GM18505 (cell line): Measurements from ENCODE around the gene ACBD6.
"Not testable (repeated sequence)": the region's sequence is repeated elsewhere in the genome, so short reads cannot be mapped to it uniquely, and the experiment has no call there.

Experiments
- ATAC-seq: cut with Tn5 transposase; IDR thresholded peaks from one replicate; pipeline ENCODE4 v1.9.1; 2021; ENCODE audit not compliant: unreplicated experiment
- POLR2A ChIP-seq: IDR thresholded peaks from 4 replicates; pipeline ENCODE4 v1.6.1; 2011; ENCODE audit warnings: borderline replicate concordance; ENCODE audit not compliant: insufficient read depth, insufficient read length; ENCODE audit errors: extremely low read depth

The ACBD6 gene

DNA sequence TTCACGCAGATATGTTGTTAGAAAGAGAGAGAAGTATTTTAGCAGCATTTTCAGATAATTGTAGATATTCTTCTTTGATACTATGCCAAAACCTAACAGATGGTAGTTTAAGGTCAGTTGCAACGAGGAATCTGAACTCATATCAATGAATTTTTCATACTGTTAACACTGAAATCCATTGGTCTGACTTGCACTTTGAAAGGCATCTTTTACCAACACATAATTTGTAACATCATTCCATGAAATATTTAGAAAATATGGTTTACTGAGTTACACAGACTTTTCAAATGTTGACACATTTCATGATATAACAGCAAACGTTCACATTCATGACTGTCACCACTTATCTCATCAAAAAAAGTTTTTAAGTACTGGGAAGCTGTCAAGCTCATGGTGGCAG lies 4.6 kb downstream of the ACBD6 start:
- no peak for TF ChIP-seq POLR2A
- no peak for ATAC-seq

DNA sequence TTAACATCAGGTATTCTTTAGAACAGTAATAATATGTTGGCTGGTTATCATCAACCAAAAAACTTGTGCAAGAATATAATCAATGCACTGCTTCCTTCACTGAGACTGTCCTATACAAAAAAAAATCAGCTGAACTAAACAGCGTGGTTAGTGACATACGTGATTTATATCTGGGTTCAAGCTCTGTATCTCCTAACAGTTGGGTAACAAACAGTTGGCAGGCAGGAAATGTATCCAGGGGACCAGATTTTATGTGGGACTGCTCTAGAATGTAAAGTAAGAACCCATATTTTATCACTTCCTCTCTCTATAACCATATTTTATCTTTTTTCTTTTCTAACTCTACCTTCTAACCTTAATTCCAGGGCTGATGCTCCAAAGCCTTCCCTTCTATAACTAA lies 8.0 kb downstream of the ACBD6 start:
- TF ChIP-seq POLR2A: no peak
- ATAC-seq: no peak

DNA sequence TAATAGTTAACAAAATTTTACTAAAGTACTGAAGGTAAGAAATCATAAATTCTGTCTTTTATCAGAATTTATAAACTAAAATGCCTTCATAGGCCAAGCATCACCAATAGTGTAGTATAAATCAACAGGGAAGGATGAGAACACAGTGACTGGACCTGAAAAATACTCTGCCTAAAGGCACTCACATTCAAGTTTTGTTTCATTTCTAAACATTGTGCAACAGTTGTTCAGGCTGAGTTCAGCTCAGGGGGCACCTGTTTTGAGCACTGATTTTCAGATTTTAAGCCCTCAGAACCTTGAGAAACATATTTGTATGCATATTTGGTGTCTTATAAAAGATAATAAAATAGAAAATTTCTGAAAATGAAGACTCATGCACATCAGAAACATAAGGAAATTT lies 12.4 kb downstream of the ACBD6 start:
- no peak for TF ChIP-seq POLR2A
- no peak for ATAC-seq

DNA sequence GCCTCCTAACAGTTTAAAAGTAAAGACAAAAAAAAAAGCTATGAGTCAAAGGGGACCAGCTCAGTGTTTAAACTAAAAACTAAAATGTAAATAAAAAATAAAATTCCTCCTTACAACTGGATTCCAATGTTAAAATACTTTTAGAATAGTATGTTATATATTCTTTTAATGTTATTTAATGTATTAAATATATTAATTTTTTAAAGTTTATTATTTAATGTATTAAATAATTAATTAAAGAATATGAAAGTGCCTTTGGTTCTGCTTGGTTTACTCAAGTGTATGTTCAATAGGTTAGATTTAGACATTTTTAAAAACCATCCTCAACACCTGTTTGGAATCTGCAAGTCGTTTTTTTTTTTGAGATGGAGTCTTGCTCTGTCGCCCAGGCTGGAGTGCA lies 13.1 kb downstream of the ACBD6 start:
- no peak for TF ChIP-seq POLR2A
- no peak for ATAC-seq

DNA sequence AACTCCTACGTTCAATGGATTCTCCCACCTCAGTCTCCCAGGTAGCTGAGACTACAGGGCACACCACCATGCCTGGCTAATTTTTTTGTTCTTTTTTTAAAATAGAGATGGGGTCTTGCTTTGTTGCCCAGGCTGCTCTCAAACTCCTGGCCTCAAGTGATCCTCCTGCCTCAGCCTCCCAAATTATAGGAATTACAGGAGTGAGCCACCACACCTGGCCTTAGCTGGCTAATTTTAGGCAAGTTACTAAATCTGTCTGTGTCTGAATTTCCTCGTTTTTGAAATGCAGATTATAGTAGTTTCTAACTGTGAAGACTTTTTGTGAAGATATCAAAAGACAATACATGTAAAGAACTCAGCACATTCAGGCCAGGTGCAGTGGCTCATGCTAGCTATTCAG lies 13.7 kb downstream of the ACBD6 start:
- ATAC-seq: no peak
- TF ChIP-seq POLR2A: no peak

DNA sequence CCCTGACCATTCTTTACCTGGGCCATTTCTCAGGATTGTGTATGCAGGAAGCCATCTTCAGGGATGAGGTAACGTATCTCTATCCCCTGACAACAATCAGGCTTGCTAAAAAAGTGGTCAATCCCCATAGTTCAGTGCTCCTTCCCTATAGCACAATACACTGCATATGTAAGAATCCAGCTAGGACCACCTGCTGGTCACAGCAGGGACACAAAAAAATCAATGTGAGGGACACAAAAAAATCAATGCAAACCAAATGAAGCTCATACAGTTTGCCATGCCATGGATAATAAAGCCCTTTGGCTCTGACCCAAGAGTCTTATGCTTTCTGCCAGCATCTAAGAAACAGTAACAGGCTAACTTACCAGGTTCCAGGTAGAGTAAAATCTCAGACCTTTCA lies 16.3 kb downstream of the ACBD6 start:
- no peak for TF ChIP-seq POLR2A

DNA sequence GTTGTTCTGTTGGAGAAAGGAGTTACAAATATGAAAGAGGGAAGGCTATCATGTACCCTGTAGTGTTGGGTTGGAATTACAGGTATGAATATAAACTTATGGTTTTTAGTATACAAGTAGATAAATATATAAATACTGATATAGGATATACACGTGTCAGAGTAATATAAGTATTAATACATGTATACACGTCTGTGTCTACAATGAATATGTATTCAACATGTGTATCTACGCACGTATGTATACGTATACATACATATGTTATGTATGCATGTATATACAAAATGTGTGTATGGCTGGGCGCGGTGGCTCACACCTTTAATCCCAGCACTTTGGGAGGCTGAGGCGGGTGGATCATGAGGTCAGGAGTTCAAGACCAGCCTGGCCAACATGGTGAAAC lies 17.9 kb downstream of the ACBD6 start:
- no peak for ATAC-seq
- TF ChIP-seq POLR2A: no peak

More for the DNA sequence above, 16.3 kb downstream of the ACBD6 start:
- ATAC-seq: no peak

DNA sequence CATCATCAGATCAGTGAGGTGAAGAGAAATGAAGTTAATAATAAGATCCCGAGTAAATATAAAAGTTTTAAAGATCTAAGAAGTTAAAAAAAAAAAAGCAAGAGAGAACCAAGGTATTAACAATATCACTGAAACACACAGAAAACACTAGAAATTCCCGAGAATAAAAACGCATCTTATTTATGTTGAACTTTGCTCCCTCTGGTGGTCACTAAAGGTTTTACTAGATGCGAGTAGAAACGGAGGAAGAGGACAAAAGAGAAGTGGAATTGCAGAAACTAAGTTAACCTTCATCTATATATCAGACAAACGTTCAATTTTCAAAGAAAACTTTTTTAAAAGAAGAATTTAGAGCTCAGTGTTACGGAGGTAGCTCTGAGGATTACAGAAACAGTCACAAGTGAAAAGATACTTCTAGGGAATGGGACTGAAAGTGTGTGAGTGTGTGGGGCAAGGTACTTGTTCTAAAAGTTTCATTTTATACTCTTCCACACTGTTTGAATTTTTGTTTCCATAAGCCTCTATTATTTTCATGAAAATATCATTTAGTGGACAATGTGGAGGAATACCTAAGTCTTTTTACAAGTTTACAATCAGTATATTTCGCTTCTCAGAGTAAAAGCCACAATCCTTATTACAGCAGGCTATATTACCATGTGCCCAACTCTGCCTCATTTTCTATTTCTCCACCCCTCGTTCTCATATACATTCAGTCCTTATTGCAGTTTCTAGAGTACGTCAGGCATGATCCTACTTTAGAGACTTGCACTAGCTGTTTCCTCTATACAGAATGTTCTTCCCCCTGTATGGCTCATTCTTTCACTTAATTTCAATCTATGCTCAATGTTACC lies 19.7 kb downstream of the ACBD6 start:
- no peak for TF ChIP-seq POLR2A
- no peak for ATAC-seq

DNA sequence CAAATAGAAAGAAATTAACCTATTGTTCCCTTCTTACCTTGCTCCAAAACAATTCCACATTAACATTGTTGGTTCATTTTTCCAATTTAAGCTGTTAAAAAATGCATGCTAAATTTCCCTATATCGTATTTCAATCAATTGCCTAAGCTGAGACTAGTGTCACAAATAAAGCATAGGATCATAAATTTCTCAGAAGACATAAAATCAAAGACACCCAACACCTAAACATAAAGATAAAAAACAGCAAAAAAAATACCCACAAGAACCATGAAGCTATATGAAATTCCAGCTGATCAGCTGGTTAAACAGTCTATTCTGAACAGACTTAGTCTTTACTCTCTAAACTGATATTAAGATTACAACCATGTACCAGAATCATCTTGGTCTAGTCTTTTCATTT lies 32.3 kb downstream of the ACBD6 start:
- no peak for ATAC-seq
- TF ChIP-seq POLR2A: no peak

DNA sequence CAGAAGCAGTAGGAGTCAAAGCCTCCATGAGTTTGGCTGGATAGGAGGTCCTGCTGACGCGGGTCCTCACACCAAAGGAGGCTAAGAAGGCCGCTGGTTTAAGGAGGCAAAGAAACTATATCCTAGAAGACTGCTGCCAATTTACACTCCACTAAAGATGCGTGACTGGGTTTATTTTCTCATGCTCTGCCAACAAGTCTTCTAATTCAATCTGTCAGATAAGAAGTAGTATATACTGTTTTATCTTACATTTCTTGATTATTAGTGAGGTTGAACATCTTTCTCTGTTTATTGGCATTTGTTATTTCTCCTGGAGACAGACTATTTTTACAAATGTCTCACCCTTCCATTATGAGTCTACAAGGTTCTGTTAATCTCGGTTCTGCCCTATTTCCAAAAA lies 34.1 kb downstream of the ACBD6 start:
- ATAC-seq: no peak
- TF ChIP-seq POLR2A: no peak

DNA sequence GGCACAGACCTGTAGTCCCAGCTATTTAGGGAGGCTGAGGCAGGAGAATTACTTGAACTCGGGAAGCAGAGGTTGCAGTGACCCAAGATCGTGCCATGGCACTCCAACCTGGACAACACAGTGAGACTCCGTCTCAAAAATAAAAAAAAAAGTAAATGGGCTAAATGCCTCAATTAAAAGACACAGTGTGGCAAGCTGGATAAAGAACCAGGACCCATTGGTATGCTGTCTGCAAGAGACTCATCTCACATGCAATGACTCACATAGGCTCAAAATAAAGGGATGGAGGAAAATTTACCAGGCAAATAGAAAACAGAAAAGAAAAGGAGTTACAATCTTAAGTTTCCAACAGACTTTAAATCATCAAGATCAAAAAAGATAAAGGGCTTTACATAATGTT lies 40.3 kb downstream of the ACBD6 start:
- ATAC-seq: no peak
- TF ChIP-seq POLR2A: no peak

DNA sequence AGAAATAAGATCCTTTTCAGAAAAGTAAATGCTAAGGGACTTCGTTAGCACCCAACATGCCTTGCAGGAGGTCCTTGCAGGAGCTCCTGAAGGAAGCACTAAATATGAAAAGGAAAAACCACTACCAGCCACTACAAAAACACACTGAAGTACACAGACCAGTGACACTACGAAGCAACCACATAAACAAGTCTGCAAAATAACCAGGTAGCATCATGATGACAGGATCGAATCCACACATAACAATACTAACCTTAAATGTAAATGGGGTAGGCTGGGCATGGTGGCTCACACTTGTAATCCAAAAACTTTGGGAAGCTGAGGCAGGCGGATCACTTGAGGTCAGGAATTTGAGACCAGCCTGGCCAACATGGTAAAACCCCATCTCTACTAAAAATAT lies 40.7 kb downstream of the ACBD6 start:
- not testable (repeated sequence) for ATAC-seq

DNA sequence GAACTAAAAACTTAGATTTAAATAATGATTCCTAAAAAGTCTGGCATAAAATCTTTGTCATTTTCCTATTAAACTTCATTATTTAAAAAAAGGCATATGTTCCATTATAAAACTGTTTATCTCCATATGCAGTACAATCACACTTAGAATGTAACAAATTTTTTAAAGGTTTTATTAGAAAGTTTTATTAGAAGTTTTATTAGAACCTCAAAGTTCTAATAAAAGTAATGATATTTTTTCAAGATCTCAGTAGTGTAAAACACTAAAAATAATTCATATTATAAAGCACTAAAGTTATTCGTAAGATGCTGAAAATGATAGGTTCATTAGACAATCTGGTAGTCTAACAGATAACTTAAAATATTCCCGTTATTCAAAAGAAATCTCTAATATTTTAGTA lies 43.6 kb downstream of the ACBD6 start:
- no peak for TF ChIP-seq POLR2A
- ATAC-seq: no peak

DNA sequence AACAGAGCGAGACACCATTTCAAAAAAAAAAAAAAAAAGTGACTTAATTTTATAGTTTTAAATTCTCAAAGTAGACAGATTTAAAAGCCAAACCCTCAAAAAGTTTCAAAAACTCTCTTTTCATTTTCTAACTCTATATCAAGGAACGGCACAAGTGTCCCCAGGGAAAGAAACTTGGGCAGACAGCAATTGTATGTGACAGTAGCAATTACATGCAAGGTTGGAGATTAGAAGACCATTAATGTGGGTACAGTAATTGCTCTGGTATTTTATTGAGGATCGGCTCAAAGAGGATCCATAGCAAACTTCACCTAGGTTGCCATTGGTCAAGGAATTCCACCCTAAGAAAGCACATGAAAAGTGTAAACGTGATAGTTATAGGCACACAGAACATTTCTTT lies 46.2 kb downstream of the ACBD6 start:
- TF ChIP-seq POLR2A: no peak
- ATAC-seq: no peak

DNA sequence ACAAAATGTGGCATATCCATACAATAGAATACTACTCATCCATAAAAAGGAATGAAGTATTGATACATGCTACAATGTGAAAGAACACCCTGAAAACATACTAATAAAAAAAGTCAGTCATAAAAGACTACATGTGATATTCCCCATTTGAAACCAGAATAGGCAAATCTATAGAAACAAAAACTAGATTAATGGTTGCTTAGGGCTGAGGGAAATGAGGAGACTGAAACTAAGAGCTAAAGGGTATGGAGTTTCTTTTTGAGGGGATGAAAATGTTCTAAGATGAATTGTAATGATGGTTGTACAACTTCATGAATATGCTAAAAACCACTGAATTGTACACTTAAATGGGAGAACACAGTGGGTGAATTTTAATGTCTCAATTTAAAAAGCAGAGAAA lies 50.9 kb downstream of the ACBD6 start:
- ATAC-seq: no peak
- no peak for TF ChIP-seq POLR2A
